ENCODE results near the gene TBC1D17.

TBC1D17 gene

DNA sequence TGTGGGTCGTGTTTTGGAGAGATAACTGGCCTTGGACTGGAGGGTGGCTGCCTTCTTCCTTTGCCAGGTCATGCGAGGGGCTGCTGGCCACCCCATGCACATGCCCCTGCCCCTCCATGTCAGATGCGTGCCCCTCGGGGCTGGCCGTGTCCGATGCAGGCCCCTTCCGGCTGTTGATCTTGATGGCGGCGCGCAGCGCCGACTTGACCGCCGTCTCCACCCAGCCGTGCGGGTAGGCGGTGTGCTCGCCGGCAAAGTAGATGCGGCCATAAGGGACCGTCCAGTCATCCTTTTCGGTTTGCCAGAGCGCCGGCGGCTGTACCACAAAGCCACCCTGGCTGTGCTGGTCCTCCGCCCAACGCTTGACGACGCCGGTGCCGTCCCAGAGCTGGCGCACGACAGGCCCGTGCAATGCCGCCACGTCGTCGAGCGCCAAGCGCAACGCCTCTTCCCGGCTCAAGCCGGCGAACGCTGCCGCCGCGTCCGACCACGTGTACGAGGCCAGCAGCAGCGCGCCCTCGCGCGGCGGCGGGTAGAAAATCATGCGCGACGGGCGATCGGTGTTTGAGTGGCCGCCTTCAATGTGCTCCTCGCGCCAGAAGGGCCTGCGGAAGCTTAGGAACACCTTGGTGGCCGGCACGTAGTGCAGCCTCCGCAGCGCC, 12.3 kb downstream of the TBC1D17 start:
- Histone ChIP-seq H3K27ac (ENCODE audit: poor library complexity, severe bottlenecking) (no peak overlapping the region), H3K27me3 (ENCODE audit: insufficient read depth, poor library complexity, severe bottlenecking) (no peaks in the 10 kb centered on the region), H3K9me3 (ENCODE audit: severe bottlenecking) (no peaks in the 10 kb centered on the region), H3K36me3 (ENCODE audit: low read depth) (no peaks in the 10 kb centered on the region; the same call in 1 of the 2 replicates), H3K4me3 (ENCODE audit: severe bottlenecking) (peak overlapping the region; percentile 27), H3K4me1 (ENCODE audit: insufficient read depth, poor library complexity, severe bottlenecking) (no peaks in the 10 kb centered on the region)
- peak; percentile 58 for ATAC-seq (ENCODE audit: low read depth)
- no peak for DNase-seq (ENCODE audit: low spot score)
- TF ChIP-seq, protein P1, sequence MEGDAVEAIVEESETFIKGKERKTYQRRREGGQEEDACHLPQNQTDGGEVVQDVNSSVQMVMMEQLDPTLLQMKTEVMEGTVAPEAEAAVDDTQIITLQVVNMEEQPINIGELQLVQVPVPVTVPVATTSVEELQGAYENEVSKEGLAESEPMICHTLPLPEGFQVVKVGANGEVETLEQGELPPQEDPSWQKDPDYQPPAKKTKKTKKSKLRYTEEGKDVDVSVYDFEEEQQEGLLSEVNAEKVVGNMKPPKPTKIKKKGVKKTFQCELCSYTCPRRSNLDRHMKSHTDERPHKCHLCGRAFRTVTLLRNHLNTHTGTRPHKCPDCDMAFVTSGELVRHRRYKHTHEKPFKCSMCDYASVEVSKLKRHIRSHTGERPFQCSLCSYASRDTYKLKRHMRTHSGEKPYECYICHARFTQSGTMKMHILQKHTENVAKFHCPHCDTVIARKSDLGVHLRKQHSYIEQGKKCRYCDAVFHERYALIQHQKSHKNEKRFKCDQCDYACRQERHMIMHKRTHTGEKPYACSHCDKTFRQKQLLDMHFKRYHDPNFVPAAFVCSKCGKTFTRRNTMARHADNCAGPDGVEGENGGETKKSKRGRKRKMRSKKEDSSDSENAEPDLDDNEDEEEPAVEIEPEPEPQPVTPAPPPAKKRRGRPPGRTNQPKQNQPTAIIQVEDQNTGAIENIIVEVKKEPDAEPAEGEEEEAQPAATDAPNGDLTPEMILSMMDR (IDR thresholded peaks at IDR 0.05; ENCODE audit: poor library complexity, severe bottlenecking), result peak; percentile 91

DNA sequence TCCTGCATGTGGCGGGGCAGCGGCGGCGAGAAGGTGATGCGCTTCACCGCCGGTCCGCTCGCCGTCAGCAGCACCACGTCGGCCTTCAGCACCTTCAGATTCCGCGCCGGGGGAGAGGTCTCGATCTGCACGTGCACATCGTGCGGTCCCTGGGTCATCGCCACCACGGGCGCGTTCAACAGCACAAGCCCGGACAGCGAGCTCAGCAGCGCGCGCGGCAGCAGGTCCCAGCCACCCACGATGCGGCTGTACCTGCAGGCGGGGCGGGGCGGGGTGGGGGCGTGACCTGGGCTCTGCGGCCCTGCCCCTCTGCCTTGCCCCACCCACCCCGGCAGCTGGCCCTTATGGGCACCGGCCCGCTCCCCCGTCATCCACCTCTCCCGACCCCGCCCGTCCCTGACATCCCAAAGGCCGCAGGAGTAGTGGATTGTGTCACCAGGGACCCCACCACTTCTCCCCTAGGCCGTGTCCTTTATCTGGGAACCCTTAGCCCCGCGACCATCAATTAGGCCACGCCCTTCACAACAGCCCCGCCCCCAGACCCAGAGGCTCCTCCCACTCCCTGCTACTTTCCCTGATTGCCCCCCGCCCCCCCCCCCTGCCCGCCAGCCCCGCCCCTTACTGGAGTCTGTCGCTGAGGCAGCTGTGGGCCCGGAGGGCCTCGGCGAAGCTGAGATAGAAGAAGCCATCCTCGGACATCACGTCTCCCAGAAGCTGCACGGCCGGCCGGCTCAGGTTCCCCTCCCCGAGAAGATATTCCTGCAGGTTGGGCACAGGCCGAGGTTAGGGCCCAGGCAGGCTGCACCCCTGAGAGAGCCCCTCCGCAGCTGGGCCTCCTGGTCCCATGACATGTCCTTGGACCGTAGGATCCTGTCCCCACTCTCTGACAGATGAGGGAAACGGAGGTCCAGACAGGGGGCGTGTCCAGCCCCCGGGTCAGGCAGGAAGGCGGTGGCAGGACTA, 13.1 kb downstream of the TBC1D17 start:
- DNase-seq (ENCODE audit: low spot score), result peak; percentile 42
- H3K36me3 ChIP-seq (ENCODE audit: low read depth), result no peaks in the 10 kb centered on the region
- peak overlapping the region; percentile 27 for H3K4me3 ChIP-seq (ENCODE audit: severe bottlenecking)
- H3K27ac ChIP-seq (ENCODE audit: poor library complexity, severe bottlenecking), result no peak overlapping the region
- no peaks in the 10 kb centered on the region for H3K27me3 ChIP-seq (ENCODE audit: insufficient read depth, poor library complexity, severe bottlenecking)
- ATAC-seq (ENCODE audit: low read depth), result peak; percentile 80
- H3K9me3 ChIP-seq (ENCODE audit: severe bottlenecking), result no peaks in the 10 kb centered on the region
- TF ChIP-seq, protein P1 (IDR thresholded peaks at IDR 0.05; ENCODE audit: poor library complexity, severe bottlenecking), result peak; percentile 77
- no peaks in the 10 kb centered on the region for H3K4me1 ChIP-seq (ENCODE audit: insufficient read depth, poor library complexity, severe bottlenecking)

DNA sequence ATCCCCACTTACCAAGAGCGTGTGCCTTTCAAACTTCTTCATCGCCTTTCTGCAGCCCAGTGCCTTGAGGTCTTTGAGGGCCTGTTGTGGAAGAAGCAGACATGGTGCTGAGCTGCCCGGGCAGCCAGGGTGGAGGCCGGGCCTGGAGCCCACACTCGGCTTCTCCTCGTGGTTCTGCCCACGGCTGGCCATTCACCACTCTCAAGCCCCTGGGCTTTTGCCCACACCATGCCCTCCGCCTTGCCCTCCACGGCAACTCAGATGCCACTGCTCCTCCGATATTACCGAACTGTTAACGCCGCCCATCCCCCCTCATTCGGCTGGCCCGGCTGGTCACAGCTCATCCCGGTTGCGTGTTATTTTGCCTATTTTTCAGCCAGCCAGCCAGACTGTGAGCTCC, 13.9 kb downstream of the TBC1D17 start:
- TF ChIP-seq, protein P1 (IDR thresholded peaks at IDR 0.05; ENCODE audit: poor library complexity, severe bottlenecking), result no peak
- no peaks in the 10 kb centered on the region for H3K36me3 ChIP-seq (ENCODE audit: low read depth)
- ATAC-seq (ENCODE audit: low read depth) (no peak), DNase-seq (ENCODE audit: low spot score) (no peak)
- no peaks in the 10 kb centered on the region for H3K9me3 ChIP-seq (ENCODE audit: severe bottlenecking)
- H3K27ac ChIP-seq (ENCODE audit: poor library complexity, severe bottlenecking), result no peak overlapping the region
- H3K4me1 ChIP-seq (ENCODE audit: insufficient read depth, poor library complexity, severe bottlenecking), result no peaks in the 10 kb centered on the region
- no peaks in the 10 kb centered on the region for H3K27me3 ChIP-seq (ENCODE audit: insufficient read depth, poor library complexity, severe bottlenecking)
- H3K4me3 ChIP-seq (ENCODE audit: severe bottlenecking), result no peak overlapping the region

DNA sequence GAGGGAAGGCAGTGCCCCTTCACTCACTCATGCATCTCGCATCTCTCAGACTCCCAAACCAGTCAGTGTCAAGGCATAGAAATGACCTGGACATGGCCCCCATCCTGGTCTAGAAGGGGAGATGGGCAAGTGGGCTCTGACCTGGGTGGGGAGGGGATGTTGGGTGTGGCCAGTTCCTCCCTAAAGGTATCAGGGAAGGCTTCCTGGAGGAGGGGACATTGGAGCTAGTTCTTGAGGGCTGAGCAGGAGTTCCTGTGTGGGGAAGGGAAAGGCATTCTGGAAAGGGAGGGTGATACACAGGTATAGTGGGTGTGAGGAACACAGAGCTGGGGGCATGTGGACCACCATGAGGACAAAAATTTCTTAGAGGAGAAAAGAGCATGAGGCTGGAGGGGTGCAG, 15.2 kb downstream of the TBC1D17 start:
- no peak overlapping the region for H3K4me3 ChIP-seq (ENCODE audit: severe bottlenecking)
- DNase-seq (ENCODE audit: low spot score) (no peak), ATAC-seq (ENCODE audit: low read depth) (no peak)
- H3K36me3 ChIP-seq (ENCODE audit: low read depth), result no peaks in the 10 kb centered on the region
- H3K27me3 ChIP-seq (ENCODE audit: insufficient read depth, poor library complexity, severe bottlenecking), result no peaks in the 10 kb centered on the region
- no peaks in the 10 kb centered on the region for H3K9me3 ChIP-seq (ENCODE audit: severe bottlenecking)
- TF ChIP-seq, protein P1 (IDR thresholded peaks at IDR 0.05; ENCODE audit: poor library complexity, severe bottlenecking), result no peak
- no peak overlapping the region for H3K27ac ChIP-seq (ENCODE audit: poor library complexity, severe bottlenecking)
- H3K4me1 ChIP-seq (ENCODE audit: insufficient read depth, poor library complexity, severe bottlenecking), result no peaks in the 10 kb centered on the region
